Vagina (tissue), 2 donors: ENCODE measurements around the gene CNOT4. TPM values are rescaled to one million over a fixed set of nuclear protein-coding genes. Genes with fewer than 3 reads are reported as not detected.

ENCODE experiments used
- DNase-seq, 2 donors: peaks; one replicate each; pipeline ENCODE4 v3.0.0-alpha.2; 2017; ENCODE audit errors: extremely low spot score in 2 of 2
- H3K27ac ChIP-seq: fragments of 200-600 bp; sonication (generic); one replicate; pipeline ENCODE4 v1.5.1; 2019
- H3K27me3 ChIP-seq: fragments of 200-600 bp; sonication (generic); one replicate; pipeline ENCODE4 v1.5.1; 2019
- H3K36me3 ChIP-seq, 2 donors: fragments of 200-600 bp; sonication (generic); one replicate each; pipeline ENCODE4 v1.5.1; 2017 to 2019
- H3K4me1 ChIP-seq: fragments of 200-600 bp; sonication (generic); one replicate; pipeline ENCODE4 v1.5.1; 2019
- H3K4me3 ChIP-seq, 2 donors: fragments of 200-600 bp; sonication (generic); 1 replicate in 1 of 2; 2 replicates in 1 of 2; pipeline ENCODE4 v1.5.1; 2016 to 2019
- H3K9me3 ChIP-seq: fragments of 200-600 bp; sonication (generic); one replicate; pipeline ENCODE4 v1.5.1; 2019
- POLR2A ChIP-seq, 2 donors: fragments of 450-650 bp; IDR thresholded peaks; one replicate each; pipeline ENCODE4 v1.6.1; 2017; ENCODE audit warnings: antibody characterized with exemption in 2 of 2, mild to moderate bottlenecking in 2 of 2, moderate library complexity in 2 of 2
- POLR2AphosphoS5 ChIP-seq, 2 donors: sonication (generic); formaldehyde crosslinking; IDR thresholded peaks; one replicate each; pipeline ENCODE4 v1.9.0; 2017; ENCODE audit warnings: antibody characterized with exemption in 2 of 2, mild to moderate bottlenecking in 2 of 2, low read depth in 1 of 2; ENCODE audit not compliant: insufficient read depth in 1 of 2
- intact Hi-C: fragments of 100-400 bp; cut with DNase I; formaldehyde crosslinking; loops from one replicate; pipeline ENCODE4 v1.15.1; 2023
- total RNA-seq: library from RNA; depleted of rRNA; stranded (reverse); fragments of >200 nt; gene quantifications from one replicate; pipeline ENCODE4 v1.2.3, GENCODE V29; 2016
- TF ChIP-seq, protein P1 (sequence below), 3 experiments: fragments of 450-650 bp in 2 of 3; fragments of 200-600 bp in 1 of 3; sonication (generic) in 1 of 3; IDR thresholded peaks; one replicate each; pipeline ENCODE4 v1.5.1; 2017 to 2019; ENCODE audit warnings: antibody characterized with exemption in 3 of 3, mild to moderate bottlenecking in 2 of 3, moderate library complexity in 2 of 3

Gene CNOT4
- total RNA-seq, 1 donor from 2014 or later: 23.3 TPM

DNA sequence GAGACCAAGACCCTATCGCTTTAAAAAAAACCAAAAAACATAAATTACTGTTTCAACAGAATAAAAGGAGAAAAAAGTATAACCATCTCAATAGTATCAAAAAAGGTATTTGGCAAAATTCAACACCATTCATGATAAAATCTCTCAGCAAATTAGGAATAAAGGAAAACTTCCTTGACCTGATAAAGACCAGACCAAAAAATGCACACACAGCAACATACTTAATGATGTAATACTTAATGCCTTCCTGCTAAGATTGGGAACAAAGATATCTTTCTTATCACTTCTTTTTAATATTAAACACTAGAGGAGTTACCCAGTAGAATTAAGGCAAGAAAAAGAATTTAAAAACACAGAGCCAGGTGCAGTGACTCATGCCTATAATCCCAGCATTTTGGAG lies 79.3 kb downstream of the CNOT4 start:
- intact Hi-C loops: no loop called here
- H3K27ac ChIP-seq: no peak overlapping the region
- H3K36me3 ChIP-seq: no peaks in the 10 kb centered on the region
- no peaks in the 10 kb centered on the region for H3K27me3 ChIP-seq
- no peak overlapping the region for H3K4me3 ChIP-seq
- TF ChIP-seq, protein P1, sequence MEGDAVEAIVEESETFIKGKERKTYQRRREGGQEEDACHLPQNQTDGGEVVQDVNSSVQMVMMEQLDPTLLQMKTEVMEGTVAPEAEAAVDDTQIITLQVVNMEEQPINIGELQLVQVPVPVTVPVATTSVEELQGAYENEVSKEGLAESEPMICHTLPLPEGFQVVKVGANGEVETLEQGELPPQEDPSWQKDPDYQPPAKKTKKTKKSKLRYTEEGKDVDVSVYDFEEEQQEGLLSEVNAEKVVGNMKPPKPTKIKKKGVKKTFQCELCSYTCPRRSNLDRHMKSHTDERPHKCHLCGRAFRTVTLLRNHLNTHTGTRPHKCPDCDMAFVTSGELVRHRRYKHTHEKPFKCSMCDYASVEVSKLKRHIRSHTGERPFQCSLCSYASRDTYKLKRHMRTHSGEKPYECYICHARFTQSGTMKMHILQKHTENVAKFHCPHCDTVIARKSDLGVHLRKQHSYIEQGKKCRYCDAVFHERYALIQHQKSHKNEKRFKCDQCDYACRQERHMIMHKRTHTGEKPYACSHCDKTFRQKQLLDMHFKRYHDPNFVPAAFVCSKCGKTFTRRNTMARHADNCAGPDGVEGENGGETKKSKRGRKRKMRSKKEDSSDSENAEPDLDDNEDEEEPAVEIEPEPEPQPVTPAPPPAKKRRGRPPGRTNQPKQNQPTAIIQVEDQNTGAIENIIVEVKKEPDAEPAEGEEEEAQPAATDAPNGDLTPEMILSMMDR (IDR thresholded peaks at IDR 0.05): no peak
- TF ChIP-seq POLR2A (IDR thresholded peaks at IDR 0.05) (no peak), POLR2AphosphoS5 (IDR thresholded peaks at IDR 0.05; ENCODE audit: insufficient read depth in 1 of 2, low read depth in 1 of 2) (no peak)
- H3K9me3 ChIP-seq: peaks cover 5% of the 10 kb centered on the region
- peaks cover 11% of the 10 kb centered on the region for H3K4me1 ChIP-seq
- DNase-seq: no peak

DNA sequence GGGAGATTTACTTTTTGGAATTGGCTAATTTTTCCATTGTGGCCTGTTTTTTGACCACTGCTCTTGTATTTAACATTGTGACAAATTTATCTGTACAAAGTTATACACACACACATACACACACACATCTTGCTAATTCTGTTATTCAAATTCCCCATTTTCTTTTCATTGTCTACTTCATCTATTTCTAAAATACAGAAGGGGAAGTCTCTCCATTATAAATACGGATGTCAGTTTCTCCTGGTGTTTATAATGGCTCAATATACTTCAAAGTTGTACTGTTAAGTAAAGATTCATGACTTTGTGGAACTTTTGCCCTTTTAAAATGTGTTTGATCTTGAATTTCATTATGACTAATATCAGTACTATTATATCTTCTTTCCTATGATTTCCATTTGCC lies 81.0 kb downstream of the CNOT4 start:
- intact Hi-C loops: no loop called here
- Histone ChIP-seq H3K4me1 (peaks cover 16% of the 10 kb centered on the region), H3K27me3 (no peaks in the 10 kb centered on the region), H3K9me3 (no peaks in the 10 kb centered on the region), H3K27ac (no peak overlapping the region), H3K36me3 (no peaks in the 10 kb centered on the region), H3K4me3 (no peak overlapping the region)
- no peak for DNase-seq
- TF ChIP-seq POLR2A (IDR thresholded peaks at IDR 0.05) (no peak), POLR2AphosphoS5 (IDR thresholded peaks at IDR 0.05; ENCODE audit: insufficient read depth in 1 of 2, low read depth in 1 of 2) (no peak)
- TF ChIP-seq, protein P1 (IDR thresholded peaks at IDR 0.05): no peak

DNA sequence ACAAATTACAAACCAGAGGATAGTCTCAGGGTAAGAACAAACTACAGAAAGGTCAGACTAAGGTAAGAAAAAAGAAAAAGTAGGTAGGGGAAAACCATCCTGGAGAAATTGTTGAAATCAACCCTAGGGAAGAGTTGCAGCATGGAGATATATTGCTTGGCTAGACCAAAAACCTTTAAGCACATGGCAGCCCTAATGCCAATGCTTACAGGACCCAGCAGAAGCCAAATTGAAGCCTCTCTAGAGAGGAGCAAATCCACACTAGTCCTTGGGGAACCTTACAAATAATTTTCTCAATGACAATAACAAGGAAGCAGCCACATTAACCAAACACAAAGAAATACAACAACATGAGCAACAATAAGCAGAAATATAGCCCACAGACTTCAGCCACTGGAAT lies 81.9 kb downstream of the CNOT4 start:
- intact Hi-C loops: no loop called here
- H3K4me3 ChIP-seq: no peak overlapping the region
- H3K36me3 ChIP-seq: no peaks in the 10 kb centered on the region
- H3K27ac ChIP-seq: no peak overlapping the region
- peaks cover 16% of the 10 kb centered on the region for H3K4me1 ChIP-seq
- no peaks in the 10 kb centered on the region for H3K27me3 ChIP-seq
- no peak for DNase-seq
- no peaks in the 10 kb centered on the region for H3K9me3 ChIP-seq
- TF ChIP-seq, protein P1 (IDR thresholded peaks at IDR 0.05): no peak
- no peak for TF ChIP-seq POLR2AphosphoS5 (IDR thresholded peaks at IDR 0.05; ENCODE audit: insufficient read depth in 1 of 2, low read depth in 1 of 2)
- TF ChIP-seq POLR2A (IDR thresholded peaks at IDR 0.05): no peak

DNA sequence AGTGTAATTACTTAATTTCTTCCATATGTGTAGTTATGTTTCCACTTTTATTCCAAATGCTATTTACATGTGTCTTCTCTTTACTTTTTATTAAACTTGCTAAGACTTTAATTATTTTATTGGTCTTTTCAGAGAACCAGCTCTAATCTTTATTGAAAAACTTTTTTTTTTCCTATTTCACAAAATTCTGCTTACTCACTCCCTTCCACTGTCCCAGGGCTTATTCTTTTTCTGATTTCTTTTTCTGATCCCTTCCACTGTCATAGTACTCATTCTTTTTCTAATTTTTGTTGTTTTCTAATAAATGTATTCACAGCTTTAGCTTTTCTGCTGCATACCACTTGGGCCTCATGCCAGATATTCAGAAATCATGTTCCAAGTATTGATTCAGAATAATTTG lies 82.7 kb downstream of the CNOT4 start:
- no peak overlapping the region for H3K4me3 ChIP-seq
- H3K36me3 ChIP-seq: no peaks in the 10 kb centered on the region
- H3K9me3 ChIP-seq: no peaks in the 10 kb centered on the region
- H3K27ac ChIP-seq: no peak overlapping the region
- peaks cover 16% of the 10 kb centered on the region for H3K4me1 ChIP-seq
- intact Hi-C loops: no loop called here
- no peak for DNase-seq
- TF ChIP-seq, protein P1 (IDR thresholded peaks at IDR 0.05): no peak
- no peak for TF ChIP-seq POLR2AphosphoS5 (IDR thresholded peaks at IDR 0.05; ENCODE audit: insufficient read depth in 1 of 2, low read depth in 1 of 2)
- H3K27me3 ChIP-seq: no peaks in the 10 kb centered on the region

DNA sequence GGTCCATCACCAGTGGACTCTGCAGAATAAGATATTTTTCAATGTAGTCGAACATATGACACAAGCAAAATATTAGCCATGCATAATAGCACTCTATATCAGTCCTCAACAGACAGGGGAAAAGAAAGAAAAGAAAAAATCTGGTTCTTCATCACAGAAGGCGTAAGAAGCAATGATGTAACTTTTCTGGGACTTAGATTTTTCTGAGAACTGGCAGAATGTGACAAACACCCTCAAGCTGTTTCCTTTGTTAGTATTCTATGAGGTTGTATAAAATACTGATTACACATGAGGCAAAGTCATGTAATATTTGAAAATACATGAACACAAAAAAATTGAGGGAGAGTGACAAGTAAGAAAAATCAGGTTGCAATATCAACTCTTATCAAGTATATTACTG lies 84.9 kb downstream of the CNOT4 start:
- intact Hi-C loops: no loop called here
- Histone ChIP-seq H3K9me3 (no peaks in the 10 kb centered on the region), H3K27ac (no peak overlapping the region), H3K4me3 (no peak overlapping the region), H3K4me1 (peaks cover 16% of the 10 kb centered on the region), H3K36me3 (no peaks in the 10 kb centered on the region), H3K27me3 (no peaks in the 10 kb centered on the region)
- no peak for DNase-seq
- TF ChIP-seq, protein P1 (IDR thresholded peaks at IDR 0.05): no peak
- TF ChIP-seq POLR2A (IDR thresholded peaks at IDR 0.05) (no peak), POLR2AphosphoS5 (IDR thresholded peaks at IDR 0.05; ENCODE audit: insufficient read depth in 1 of 2, low read depth in 1 of 2) (no peak)
